GM18909 (cell line): ENCODE results near the gene AGMO.

Experiments used
- ATAC-seq: cut with Tn5 transposase; IDR thresholded peaks from one replicate; pipeline ENCODE4 v1.9.1; 2021; ENCODE audit warnings: mild to moderate bottlenecking; ENCODE audit not compliant: unreplicated experiment, poor library complexity

The AGMO gene

DNA sequence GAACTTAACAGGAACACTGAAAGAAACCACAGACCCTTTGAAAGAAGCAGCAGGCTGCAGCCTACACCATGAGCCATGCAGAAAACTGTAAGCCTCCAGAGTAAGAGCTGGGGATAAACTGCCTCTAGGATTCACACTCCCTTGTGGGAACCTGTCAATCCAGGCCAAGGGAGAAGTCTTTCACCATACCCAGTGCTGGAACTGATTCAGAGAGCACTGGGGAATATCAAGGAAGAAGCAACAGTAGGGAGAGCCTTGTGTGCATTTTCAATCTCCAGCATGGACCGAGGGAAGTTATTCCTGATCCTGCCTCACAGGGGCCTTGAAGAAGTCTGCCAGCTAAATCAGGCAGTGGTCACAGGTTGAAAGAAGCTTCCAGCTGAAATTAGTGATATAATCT, 282.2 kb downstream of the AGMO start:
- ATAC-seq = no peak

DNA sequence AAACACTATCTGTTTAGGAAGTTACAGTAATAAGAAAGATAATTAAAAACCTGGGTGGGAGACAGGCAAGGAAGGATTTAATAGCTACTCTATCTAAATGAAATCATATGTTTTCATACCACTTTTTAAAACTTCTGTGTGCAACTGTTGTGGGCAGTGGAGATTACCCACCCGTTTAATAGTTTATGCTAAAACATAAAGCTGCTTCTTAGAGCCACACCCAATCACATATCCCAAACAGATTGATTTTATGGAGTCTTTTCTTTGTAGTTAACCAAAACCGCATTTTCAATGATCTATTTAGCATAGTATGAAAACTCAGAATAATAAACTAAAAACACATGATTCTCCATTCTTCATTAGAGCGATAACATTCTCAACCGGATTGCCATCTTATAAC, 304.1 kb downstream of the AGMO start:
- no peak for ATAC-seq

DNA sequence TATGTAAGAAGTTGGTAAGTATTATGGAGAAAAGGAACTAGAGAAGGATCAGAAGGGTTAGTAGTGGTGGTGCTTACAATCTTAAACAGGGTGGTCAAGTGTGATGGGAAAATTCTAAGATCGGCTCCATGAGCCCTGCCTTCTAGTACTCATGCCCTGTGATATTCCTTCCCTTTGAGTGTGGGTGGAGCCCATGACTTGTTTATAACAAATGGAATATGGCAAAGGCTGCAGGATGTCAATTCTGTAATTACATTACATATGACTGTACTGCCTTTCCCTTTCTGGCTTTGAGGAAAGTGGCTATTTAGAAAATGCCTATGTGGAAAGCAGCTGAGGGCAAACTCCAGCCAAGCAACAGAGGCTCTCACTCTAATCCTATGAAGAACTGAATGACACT, 309.6 kb downstream of the AGMO start:
- no peak for ATAC-seq

DNA sequence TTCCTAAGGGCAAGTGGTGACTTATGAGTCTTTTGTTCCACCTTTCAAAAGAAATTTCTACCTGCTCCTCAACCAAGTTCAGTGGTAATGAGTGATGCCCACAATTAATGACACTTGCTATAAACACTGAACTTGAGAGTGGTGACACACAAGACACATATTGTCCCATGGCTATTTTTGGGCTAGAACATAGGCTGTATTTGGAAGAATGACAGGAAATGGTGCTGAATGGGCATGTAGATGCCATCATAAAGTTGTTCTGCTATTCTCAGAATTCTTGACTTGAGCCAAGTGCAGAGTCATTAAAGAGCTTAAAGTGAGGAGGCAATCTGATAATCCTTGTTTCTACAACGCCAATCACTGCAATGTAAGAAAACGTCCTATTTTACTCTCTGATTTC, 313.3 kb downstream of the AGMO start:
- ATAC-seq = no peak

DNA sequence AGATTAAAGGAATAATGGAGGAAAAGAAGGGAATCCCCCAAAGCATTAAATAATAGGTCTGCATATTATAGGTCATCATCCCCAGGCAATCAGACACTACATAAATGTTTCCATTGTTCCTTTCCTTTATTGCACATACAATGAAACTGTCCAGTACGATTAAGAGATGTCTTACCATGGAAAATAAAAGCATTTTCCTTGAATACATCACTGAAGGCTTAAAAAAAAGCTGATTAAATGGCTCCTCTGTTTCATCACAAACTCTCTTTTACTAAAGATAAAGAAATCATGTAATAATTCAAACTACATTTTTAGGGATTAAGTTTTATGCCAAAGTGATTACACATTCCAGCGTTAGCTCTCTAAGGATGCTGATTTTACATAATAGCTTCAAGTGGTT, 316.0 kb downstream of the AGMO start:
- ATAC-seq = no peak

DNA sequence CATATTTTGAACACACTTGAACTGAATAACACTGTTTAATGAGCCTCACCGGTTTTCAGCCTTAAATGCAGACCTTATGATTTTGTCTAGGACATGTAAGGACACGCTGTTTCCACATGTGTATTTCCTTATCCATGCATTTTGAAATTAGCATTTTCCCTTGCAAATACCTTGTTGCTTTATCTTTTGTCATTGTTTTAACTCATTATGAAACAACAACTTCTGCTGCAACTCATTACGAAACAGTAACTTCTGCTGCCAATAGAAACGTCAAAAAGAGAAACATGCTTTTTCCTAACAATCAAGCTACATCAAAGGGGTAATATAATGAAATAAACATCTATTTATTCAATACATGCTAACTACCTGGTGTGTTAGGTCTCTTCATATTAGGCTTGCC, 322.0 kb downstream of the AGMO start:
- no peak for ATAC-seq

DNA sequence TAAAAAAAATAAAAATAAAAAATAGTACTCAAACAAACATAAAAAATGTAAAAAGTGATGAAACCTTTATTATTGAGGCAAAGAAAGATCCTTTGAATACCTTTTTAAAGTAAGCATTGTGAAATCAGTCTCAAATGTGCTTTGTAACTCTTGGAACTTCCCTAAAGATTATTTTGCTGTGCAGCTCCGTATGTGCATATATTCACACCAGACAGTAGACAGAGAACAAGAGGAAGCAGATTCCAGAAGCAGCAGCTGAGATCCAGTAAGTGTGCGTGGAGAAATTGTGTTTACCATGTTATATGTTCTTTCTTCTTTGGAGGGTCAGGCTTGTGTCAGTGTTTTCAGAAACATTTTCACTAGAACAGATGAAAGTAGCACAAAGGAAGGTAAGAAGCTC, 324.9 kb downstream of the AGMO start:
- ATAC-seq = no peak

DNA sequence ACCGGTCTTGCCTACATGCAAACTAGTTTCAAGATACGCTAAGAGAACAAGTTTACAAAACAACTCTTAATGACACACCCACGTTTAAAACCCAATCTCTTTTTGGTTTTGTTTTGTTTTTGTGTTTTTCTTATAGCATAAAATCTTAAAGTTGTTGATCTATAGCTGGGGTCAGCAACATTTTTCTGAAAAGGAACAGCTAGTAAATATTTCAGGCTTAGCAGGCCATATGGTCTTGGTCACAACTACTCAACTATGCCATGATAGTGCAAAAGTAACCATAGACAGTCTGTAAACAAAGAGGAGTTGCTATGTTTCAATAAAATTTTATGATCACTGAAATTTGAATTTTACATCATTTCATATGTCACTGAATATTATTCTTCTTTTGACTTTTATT, 327.4 kb downstream of the AGMO start:
- no peak for ATAC-seq

DNA sequence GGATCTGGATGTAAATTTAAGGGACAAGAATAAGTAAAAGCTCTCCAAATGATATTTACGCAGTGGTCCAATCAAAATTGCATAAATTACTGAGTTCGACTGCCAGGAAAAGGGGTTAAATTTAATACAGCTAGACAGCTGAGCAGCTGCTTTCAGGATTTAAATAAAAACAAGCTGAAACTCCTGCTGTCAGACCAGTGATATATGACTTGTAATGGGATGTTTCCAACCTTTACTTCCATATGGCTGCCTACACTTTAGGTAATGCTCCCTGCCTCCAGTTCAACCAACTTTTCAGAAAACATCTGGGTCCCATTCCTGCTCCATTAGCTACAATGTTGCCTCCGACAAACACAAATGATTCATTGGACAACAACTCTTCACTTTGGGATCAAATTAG, 333.0 kb downstream of the AGMO start:
- ATAC-seq = no peak

DNA sequence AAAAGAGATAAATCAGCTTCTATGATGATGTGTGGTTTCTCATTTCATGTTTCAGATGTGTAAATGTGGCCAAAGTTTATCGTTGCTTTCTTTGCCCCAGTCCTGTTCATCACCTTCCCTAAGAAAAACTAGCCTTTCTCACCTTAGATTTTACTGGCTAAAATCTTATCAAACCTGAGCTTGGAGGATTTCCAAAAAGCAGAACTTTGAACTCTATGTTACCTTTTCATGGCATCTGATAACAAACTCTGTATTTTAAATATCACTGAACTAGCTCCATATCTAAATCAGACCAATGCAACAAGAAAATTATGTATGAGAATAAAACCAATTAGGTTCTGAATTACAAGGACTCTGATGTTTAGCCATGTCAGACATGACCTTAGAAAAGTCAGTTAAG, 335.8 kb downstream of the AGMO start:
- no peak for ATAC-seq

DNA sequence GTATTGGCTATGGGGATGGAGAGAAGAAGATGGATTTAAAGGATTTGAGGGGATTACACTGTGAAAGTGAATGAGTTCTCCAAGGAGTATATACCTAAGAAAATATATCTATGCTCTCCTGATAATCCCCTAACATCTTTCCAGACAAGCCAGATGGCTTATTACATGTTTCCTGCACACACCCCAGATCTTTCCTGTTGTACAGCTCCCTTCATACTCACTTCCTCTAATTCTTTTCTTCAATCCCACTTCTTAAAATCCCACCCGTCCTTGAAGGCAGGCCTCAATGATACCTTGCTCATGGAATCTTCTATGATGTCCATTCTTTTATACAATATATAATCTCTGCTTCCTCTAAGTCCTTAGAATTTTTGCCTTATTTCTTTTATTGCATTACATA, 342.1 kb downstream of the AGMO start:
- no peak for ATAC-seq

DNA sequence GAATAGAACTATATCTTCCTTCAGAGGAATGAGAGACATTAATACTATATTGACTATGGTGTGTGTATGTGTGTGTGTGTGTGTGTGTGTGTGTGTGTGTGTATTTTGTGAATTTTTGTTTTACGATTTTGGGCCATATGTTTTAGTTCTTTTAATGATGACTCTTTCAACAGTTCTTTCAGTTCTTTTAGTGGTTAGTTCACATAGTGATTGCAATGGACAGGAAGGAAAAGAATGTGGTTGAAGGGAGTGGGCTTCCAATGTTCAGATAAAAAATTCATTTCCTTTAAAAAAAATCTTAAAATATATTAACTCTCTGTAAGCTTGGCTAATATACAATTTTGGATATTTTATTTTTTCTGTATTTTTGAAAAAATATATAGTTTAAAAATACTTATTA, 343.6 kb downstream of the AGMO start:
- no peak for ATAC-seq

DNA sequence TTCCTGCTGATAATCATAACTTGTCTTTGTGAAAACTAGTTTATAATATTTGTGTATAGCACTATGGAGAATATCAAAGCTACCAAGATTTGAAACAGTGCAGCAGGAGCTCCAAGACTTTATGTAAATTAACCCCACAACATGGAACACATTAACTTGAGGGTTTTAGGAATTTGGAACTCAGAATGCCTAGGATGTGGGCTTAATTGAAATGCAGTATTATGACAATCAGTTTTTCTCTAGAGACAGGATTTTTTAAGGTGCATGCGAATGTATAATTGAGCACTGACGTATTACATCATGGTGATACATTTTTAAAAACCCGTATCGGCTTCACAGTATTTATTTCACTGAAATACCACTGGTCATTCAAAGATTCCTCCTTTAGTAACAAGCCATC, 346.2 kb downstream of the AGMO start:
- ATAC-seq = no peak

DNA sequence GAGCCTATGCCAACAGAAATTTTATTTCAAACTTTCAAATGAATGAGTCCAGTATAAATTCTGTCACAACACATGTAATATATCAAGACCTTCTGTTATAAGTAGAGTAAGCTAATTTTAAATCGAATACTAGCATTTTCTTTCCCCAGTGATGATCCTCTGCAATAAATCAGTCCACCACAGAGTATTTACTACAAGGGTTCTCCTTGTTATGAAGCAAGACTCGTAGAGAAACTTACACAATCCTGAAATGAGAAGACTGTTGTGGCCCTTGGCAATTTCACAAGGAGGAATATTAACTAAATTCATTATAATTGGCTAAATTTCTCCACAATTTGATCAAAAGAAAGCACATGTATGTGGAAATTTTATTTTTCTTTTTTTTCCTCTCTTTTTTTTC, 346.8 kb downstream of the AGMO start:
- ATAC-seq = no peak

DNA sequence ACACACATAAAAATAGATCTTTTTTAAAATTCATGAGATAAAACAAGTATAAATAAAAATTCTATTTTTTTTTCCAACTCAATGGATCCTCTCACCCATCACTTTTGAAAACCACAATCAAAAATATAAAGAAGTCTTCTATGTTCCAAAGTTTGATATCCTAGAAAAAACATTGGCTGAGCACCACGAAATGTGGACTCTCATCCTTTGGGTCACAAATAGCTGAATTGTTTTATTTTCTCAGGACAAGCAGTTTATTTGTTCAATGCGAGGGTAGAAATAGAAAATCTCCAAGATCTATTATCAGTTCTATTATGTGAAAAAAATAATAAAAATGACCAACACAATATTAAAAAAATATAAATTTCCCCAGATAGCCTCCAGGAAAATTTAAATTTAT, 348.7 kb downstream of the AGMO start:
- ATAC-seq = no peak

DNA sequence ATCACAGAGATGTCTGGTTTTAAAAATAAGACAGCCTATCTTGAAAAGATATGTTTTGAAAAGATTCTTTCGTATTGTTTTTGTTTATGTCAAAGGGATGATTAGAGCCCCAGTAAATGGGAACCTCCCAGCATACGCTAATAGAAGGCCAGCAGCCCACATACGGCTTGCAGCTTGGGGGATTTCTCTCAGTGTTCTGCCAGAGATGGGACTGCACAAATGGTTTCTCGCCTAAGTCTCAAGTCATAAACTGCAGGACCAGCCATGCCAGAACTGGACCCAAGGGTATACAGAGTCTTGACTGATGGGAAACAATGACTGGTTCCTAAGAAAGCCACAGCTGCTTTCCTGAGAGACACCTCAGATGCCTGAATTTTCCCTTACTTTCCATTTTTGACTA, 352.4 kb downstream of the AGMO start:
- no peak for ATAC-seq

DNA sequence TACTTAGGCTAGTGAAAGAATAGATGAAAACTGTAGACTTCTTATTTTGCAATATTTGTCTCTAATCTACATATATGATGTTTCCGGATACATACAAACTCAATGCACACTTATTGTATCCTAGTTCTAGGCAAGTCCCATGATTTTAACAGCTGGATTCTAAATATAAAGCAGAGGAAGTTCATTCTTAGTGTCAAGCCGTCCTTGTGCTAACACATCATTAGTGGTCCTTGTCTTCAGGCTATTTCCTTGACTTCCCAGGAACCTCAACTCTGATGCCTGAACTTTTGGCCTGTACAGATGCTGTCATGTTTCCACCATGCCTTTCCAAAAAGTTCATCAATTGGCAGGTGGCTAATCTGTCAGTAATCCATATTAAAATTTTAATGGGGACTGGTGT, 357.4 kb downstream of the AGMO start:
- ATAC-seq = no peak

DNA sequence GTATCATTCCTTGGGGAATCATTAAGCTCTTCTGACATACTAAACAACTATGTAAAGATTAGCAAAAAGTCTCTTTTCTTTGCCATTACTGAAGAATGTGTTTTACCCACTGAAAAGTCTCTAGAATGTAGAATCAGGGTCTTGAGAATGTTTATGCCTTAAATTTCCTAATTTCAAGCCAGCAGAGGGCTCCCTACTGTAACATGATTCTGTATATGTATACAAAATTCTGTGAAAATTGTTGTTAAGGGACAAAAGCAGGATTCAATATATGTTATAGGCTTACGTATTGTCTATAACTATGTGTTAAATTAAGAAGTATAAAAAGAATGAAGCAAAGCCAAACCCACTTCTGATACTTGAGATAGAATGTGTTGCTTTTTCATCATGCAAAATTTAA, 362.3 kb downstream of the AGMO start:
- no peak for ATAC-seq

DNA sequence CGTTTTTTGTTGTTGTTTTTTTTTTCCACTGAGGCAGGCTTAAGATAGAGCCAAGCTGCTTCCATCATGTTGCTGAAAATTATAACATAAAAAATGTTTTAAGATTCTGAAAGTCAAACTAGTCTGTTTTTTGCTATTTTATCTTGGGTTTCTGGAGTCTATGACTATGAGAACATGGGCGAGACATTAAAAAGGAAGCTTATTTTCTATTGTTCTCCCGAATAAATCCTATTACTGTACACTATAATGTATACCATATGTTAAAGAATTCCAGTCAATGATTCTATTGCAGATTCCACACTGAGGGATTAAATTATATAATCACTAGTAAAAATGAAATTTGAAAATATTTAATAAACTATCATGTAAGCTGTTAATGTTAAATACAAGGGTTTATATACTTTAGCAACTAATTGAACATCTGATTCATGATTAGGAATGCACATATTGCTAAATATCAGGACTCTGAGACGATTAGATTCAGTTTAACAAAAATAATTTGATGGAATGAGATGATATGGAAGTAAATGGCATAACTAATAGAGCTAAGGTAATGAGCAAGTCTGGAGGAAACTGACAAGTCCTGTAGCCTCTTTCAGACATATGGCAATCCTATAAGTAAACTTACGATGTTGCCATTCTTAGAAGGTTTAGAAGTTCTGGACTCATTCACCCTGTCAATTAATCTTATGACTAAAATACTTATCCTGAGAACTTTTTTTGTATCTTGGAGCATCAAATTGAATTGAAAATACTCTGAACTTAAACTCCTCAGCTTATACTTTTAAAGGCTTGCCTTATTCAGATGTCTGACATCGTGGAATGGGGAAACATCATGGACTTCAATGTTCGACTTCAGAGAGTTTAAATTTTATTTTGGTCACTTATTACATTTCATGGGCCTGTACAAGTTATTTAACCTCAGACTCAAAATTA, 364.5 kb downstream of the AGMO start:
- ATAC-seq = no peak

DNA sequence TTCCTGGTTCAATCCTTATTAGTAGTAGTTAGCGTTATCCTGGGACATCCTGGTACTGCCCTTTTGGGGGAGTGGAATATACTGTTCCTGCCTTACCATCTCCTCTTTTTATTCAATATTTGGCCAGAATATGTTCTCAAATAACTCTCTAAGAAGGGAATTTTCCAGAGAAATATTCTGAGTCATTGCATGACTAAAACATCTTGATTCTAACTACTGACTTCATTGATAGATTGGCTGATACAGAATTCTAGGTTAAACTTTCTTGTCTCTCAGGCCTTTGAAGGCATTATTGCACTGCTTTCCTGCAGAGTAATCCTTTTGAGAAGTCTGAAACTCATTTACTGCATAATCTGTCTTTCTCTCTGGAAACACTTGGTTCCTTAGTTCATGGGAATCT, 383.8 kb downstream of the AGMO start:
- ATAC-seq = no peak

DNA sequence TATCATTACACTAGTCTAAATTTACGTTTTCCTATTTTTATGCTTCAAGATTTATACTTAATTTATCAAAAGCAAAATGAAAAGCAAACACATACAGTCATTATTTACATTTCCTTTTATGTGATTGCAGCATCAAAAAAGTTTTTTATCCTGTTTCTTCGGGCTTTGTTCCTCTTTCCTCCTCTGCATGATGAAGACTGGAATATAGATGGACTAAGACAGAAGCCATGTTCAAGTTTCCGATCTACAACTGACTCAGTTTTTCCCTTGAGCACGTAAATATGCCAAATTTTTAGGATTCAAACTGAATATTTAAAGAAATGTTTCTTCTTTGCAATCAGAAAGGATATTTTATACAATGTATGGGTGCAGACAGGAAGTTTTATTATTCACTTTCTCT, 385.7 kb downstream of the AGMO start:
- no peak for ATAC-seq

DNA sequence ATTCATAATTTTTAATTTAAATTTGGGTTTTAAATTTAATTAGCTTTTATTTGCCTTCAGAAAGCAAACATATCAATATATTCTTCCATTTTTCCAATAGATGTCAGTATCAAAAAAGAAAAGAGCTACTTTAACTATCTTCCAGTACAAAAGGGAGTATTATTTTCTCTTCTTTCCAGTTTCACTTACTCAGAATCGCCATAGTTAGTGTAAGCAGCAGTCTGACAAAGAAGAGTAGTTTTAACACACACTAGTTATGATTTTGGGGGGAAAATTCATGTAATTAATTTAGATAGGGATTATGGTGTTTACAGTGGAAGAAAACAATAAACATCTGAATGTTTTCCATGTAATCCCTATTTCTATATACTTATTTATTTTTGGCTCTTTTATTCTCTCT, 386.7 kb downstream of the AGMO start:
- no peak for ATAC-seq
